Loucy (cell line): ENCODE results near the gene PGM2.

Experiments
- CTCF ChIP-seq: fragments of 200-600 bp; sonication (generic); conservative IDR thresholded peaks from 2 replicates; pipeline ENCODE4 v1.5.1; 2014; ENCODE audit warnings: mild to moderate bottlenecking, antibody characterized with exemption, low read length
- EZH2phosphoT487 ChIP-seq: fragments of 200-600 bp; IDR thresholded peaks from 2 replicates; pipeline ENCODE4 v1.6.1; 2018; ENCODE audit warnings: antibody characterized with exemption, mild to moderate bottlenecking, moderate library complexity, borderline replicate concordance

DNA sequence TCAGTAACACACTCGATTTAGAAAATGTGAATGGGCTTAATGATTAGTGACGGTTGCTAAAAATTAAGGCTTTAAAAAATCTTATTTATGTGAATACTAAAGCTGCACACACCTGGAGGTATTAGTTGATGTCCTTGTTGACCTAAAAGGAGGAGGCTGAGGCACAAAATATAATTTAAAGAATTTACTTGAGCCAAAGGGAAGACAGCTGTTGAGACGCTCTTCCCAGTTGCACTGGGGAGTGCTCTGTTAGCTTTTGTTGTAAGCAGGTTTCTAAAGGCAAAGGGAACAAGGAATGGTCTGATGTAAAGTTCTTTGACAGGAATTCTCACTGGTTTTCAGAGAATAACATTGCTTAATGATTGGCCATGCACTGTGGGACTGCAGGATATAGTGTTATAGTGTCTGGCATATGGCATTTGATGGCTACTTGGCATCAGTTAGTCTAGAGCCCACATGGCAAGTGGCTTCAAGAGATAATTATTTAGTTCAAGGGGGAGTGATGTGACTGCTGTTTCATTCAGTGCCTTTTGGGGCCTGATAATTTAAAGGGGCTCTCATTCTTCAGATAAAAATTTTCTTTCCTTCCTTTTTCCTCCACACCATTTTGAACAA is 30.8 kb upstream of the PGM2 start:
- TF ChIP-seq CTCF (no peak), EZH2phosphoT487 (no peak)
